Bronchial epithelial cell (primary cell): Measurements from ENCODE around the gene PPL. TPM values are rescaled to one million over a fixed set of nuclear protein-coding genes. Genes with fewer than 3 reads are reported as not detected.
A peak's percentile ranks its signal among the peaks of the same experiment; 100 is the strongest.

Source experiments
- DNase-seq: peaks from one replicate; pipeline ENCODE4 v3.0.0-alpha.2; 2010; ENCODE audit warnings: low read depth
- FAIRE-seq: peaks from 2 replicates; lab custom pipeline; 2011; peaks lifted over from hg19 to GRCh38; lab: Jason Lieb, UNC
- H3K27me3 ChIP-seq: 2 replicates; pipeline ENCODE4 v1.5.1; 2011; ENCODE audit warnings: low read length; ENCODE audit not compliant: control insufficient read depth, insufficient read depth
- H3K36me3 ChIP-seq: 2 replicates; pipeline ENCODE4 v1.5.1; 2011; ENCODE audit warnings: low read length; ENCODE audit not compliant: control insufficient read depth, insufficient read depth
- H3K4me3 ChIP-seq: 2 replicates; pipeline ENCODE4 v1.5.1; 2011; ENCODE audit warnings: mild to moderate bottlenecking, low read depth, low read length, control low read depth
- total RNA-seq: library from RNA; depleted of rRNA; stranded (reverse); fragments of >200 nt; gene quantifications from 2 replicates; pipeline ENCODE4 v1.2.1, GENCODE V29; 2014
- TF ChIP-seq, protein P1 (sequence below): IDR thresholded peaks from 2 replicates; pipeline ENCODE4 v1.5.1; 2011; ENCODE audit warnings: mild to moderate bottlenecking, moderate library complexity, low read length, control low read depth, inconsistent platforms; ENCODE audit not compliant: insufficient read depth, severe bottlenecking

The PPL gene
- total RNA-seq, 1 donor from 2014 or later, result 184 TPM

- DNase-seq (no peak), FAIRE-seq (no peak)
- TF ChIP-seq, protein P1, sequence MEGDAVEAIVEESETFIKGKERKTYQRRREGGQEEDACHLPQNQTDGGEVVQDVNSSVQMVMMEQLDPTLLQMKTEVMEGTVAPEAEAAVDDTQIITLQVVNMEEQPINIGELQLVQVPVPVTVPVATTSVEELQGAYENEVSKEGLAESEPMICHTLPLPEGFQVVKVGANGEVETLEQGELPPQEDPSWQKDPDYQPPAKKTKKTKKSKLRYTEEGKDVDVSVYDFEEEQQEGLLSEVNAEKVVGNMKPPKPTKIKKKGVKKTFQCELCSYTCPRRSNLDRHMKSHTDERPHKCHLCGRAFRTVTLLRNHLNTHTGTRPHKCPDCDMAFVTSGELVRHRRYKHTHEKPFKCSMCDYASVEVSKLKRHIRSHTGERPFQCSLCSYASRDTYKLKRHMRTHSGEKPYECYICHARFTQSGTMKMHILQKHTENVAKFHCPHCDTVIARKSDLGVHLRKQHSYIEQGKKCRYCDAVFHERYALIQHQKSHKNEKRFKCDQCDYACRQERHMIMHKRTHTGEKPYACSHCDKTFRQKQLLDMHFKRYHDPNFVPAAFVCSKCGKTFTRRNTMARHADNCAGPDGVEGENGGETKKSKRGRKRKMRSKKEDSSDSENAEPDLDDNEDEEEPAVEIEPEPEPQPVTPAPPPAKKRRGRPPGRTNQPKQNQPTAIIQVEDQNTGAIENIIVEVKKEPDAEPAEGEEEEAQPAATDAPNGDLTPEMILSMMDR, result no peak
- Histone ChIP-seq H3K4me3 (no peak overlapping the region), H3K36me3 (no peaks in the 10 kb centered on the region), H3K27me3 (no peaks in the 10 kb centered on the region)
Observed at GRCh38 chr16:4980691-4981090, 43.7 kb upstream of the PPL start.

- no peaks in the 10 kb centered on the region for H3K36me3 ChIP-seq
- no peak for DNase-seq
- no peak for FAIRE-seq
- TF ChIP-seq, protein P1, result no peak
- no peaks in the 10 kb centered on the region for H3K27me3 ChIP-seq
- no peak overlapping the region for H3K4me3 ChIP-seq
Observed at GRCh38 chr16:4979736-4980660, 43.0 kb upstream of the PPL start.

DNA sequence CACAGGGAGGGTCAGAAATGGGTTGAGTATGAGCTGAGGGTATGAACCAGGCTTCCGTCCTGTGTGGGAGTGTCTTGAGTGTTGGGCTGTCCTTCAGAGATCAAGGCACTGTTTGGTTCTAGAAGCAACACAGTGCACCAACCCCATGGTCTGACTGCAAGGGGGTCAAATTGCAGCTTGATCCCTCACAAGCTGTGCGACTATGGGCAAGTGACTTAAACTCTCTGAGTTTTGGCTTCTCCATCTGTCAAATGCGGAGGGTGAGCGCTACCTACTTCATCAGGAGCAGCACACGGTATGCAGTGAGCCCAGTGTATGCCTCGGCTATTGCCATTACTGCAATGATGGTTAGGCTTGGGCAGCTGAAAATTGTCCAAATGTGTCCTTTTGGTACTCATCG, 42.2 kb upstream of the PPL start:
- peak; percentile 7 for FAIRE-seq
- no peak overlapping the region for H3K4me3 ChIP-seq
- DNase-seq, result no peak
- H3K27me3 ChIP-seq, result no peaks in the 10 kb centered on the region
- H3K36me3 ChIP-seq, result no peaks in the 10 kb centered on the region
- TF ChIP-seq, protein P1, result no peak

GRCh38 chr16:4976611-4977145, 39.7 kb upstream of the PPL start:
- TF ChIP-seq, protein P1, result no peak
- Histone ChIP-seq H3K4me3 (no peak overlapping the region), H3K36me3 (no peaks in the 10 kb centered on the region), H3K27me3 (no peaks in the 10 kb centered on the region)
- DNase-seq, result no peak
- no peak for FAIRE-seq

GRCh38 chr16:4976079-4976478, 39.1 kb upstream of the PPL start:
- TF ChIP-seq, protein P1, result no peak
- Histone ChIP-seq H3K4me3 (no peak overlapping the region), H3K27me3 (no peaks in the 10 kb centered on the region), H3K36me3 (no peaks in the 10 kb centered on the region)
- DNase-seq (no peak), FAIRE-seq (no peak)
